ENCODE results near the gene GLT8D1. TPM values are rescaled to one million over a fixed set of nuclear protein-coding genes. Genes with fewer than 3 reads are reported as not detected.
A peak's percentile ranks its signal among the peaks of the same experiment; 100 is the strongest.

The GLT8D1 gene
- total and polyA plus RNA-seq, 2 donors (not counting 1 experiment from before 2014, with no cell fraction given), result 28.1 to 28.7 TPM

- intact Hi-C loops (cut with micrococcal nuclease), result loop anchor here (5.0 to 10.0 kb wide), 2 partner anchors 642 to 730 kb away; partner anchors contain the start of genes ABHD14A, ABHD14B and DCP1A
- TF ChIP-seq EZH2 (IDR thresholded peaks at IDR 0.05; ENCODE audit: borderline replicate concordance, insufficient read depth, low read depth, low read length, poor library complexity, severe bottlenecking), result no peak
- TF ChIP-seq CTCF (IDR thresholded peaks at IDR 0.05), result no peak
- Histone ChIP-seq H3K9me3 (ENCODE audit: control extremely low read depth in 1 of 3, control insufficient read depth in 2 of 3, insufficient read depth in 1 of 3, low read length in 2 of 3) (no peaks in the 10 kb centered on the region), H3K4me3 (ENCODE audit: control extremely low read depth in 1 of 5, extremely low read depth in 1 of 5, insufficient read depth in 1 of 5, low read depth in 2 of 5, low read length in 4 of 5) (peak overlapping the region; percentile 65 to 91 (median 79)), H3K4me2 (replicated peaks; ENCODE audit: low read depth, low read length, poor library complexity, severe bottlenecking) (peak overlapping the region; percentile 98), H3K36me3 (replicated peaks in 1 of 2; ENCODE audit: control extremely low read depth in 1 of 2, control insufficient read depth in 1 of 2, extremely low read depth in 1 of 2, insufficient read depth in 2 of 2, low read length in 1 of 2) (peaks cover 5 to 15% of the 10 kb centered on the region in 2 experiments), H3K79me2 (ENCODE audit: control insufficient read depth, insufficient read depth, low read length) (peaks cover 65% of the 10 kb centered on the region), H3K27ac (ENCODE audit: low read length in 2 of 2) (peak overlapping the region; percentile 59 to 95), H3K27me3 (replicated peaks in 1 of 4; ENCODE audit: control extremely low read depth in 1 of 4, control insufficient read depth in 3 of 4, insufficient read depth in 4 of 4, low read length in 3 of 4) (no peaks in the 10 kb centered on the region), H3K4me1 (ENCODE audit: control insufficient read depth in 2 of 2, insufficient read depth in 2 of 2, low read length in 2 of 2) (peaks cover 29 to 36% of the 10 kb centered on the region in 2 donors), H2AFZ (ENCODE audit: insufficient read depth, low read depth, low read length, poor library complexity, severe bottlenecking) (peak overlapping the region; percentile 98), H3K9ac (ENCODE audit: low read length) (peak overlapping the region; percentile 96), H4K20me1 (ENCODE audit: control insufficient read depth, insufficient read depth, low read length, poor library complexity, severe bottlenecking) (no peaks in the 10 kb centered on the region)
- peak overlapping the region; percentile 96 for H3K4me3 Mint-ChIP-seq
- no peaks in the 10 kb centered on the region for H3K9me3 Mint-ChIP-seq (ENCODE audit: insufficient read depth)
- ChIA-PET POLR2A (interaction anchor here (0.7 to 2.0 kb wide), 4 partner anchors 19 to 75 kb away, joined by 3 to 9 read pairs (median 6); partner anchors contain the start of genes GNL3, NEK4 and PBRM1), CTCF (no interaction called here)
- H3K27ac Mint-ChIP-seq, result peak overlapping the region; percentile 97
- DNase-seq (peak; percentile 40), ATAC-seq (ENCODE audit: low read depth) (no peak)
- H3K4me1 Mint-ChIP-seq, result peaks cover 36% of the 10 kb centered on the region
- no peaks in the 10 kb centered on the region for H3K27me3 Mint-ChIP-seq
- WGBS (ENCODE audit: insufficient coverage), result 8% methylated on average over 22 of the region's 22 CpGs
These were observed 767 bp downstream of the GLT8D1 start for GRCh38 chr3:52704611-52705437.

DNA sequence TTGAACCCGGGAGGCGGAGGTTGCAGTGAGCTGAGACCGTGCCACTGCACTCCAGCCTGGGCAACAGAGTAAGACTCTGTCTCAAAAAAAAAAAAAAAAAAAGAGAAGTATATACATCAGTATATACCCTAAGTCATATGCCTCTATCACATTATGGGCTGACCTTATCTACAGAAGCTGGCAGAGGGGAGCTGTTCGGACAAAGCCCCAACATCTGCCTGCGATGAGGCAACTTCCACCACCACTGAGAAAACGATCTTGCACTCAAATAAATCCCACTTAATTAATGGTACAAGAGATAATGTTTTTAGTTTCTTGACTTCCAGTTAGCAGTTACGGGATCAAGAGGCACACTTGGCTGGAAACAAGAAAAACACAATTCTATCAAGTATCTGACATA lies 2.2 kb downstream of the GLT8D1 start:
- no peak overlapping the region for H3K27ac ChIP-seq (ENCODE audit: low read length in 2 of 2)
- no peak for TF ChIP-seq EZH2 (IDR thresholded peaks at IDR 0.05; ENCODE audit: borderline replicate concordance, insufficient read depth, low read depth, low read length, poor library complexity, severe bottlenecking)
- no peak for TF ChIP-seq CTCF (IDR thresholded peaks at IDR 0.05)
- peaks cover 34% of the 10 kb centered on the region for H3K4me1 Mint-ChIP-seq
- ChIA-PET CTCF (no interaction called here), POLR2A (no interaction called here)
- H3K79me2 ChIP-seq (ENCODE audit: control insufficient read depth, insufficient read depth, low read length), result peaks cover 58% of the 10 kb centered on the region
- H3K4me2 ChIP-seq (replicated peaks; ENCODE audit: low read depth, low read length, poor library complexity, severe bottlenecking), result no peak overlapping the region
- H3K9me3 ChIP-seq (ENCODE audit: control extremely low read depth in 1 of 3, control insufficient read depth in 2 of 3, insufficient read depth in 1 of 3, low read length in 2 of 3), result no peaks in the 10 kb centered on the region
- no peak for ATAC-seq (ENCODE audit: low read depth)
- no peaks in the 10 kb centered on the region for H3K9me3 Mint-ChIP-seq (ENCODE audit: insufficient read depth)
- H3K27me3 ChIP-seq (replicated peaks in 1 of 4; ENCODE audit: control extremely low read depth in 1 of 4, control insufficient read depth in 3 of 4, insufficient read depth in 4 of 4, low read length in 3 of 4), result no peaks in the 10 kb centered on the region
- H3K27ac Mint-ChIP-seq, result no peak overlapping the region
- H3K4me3 ChIP-seq (ENCODE audit: control extremely low read depth in 1 of 5, extremely low read depth in 1 of 5, insufficient read depth in 1 of 5, low read depth in 2 of 5, low read length in 4 of 5), result no peak overlapping the region
- H3K9ac ChIP-seq (ENCODE audit: low read length), result no peak overlapping the region
- no peak for DNase-seq
- peaks cover 3 to 11% of the 10 kb centered on the region in 2 experiments for H3K36me3 ChIP-seq (replicated peaks in 1 of 2; ENCODE audit: control extremely low read depth in 1 of 2, control insufficient read depth in 1 of 2, extremely low read depth in 1 of 2, insufficient read depth in 2 of 2, low read length in 1 of 2)
- no peak overlapping the region for H3K4me3 Mint-ChIP-seq
- intact Hi-C loops (cut with micrococcal nuclease), result loop anchor here (10.0 kb wide), 1 partner anchor 729 kb away; the partner anchor contains the start of genes ABHD14A and ABHD14B
- WGBS (ENCODE audit: insufficient coverage), result no CpG with 5 or more reads among the region's 7 CpGs
- H2AFZ ChIP-seq (ENCODE audit: insufficient read depth, low read depth, low read length, poor library complexity, severe bottlenecking), result no peak overlapping the region
- H4K20me1 ChIP-seq (ENCODE audit: control insufficient read depth, insufficient read depth, low read length, poor library complexity, severe bottlenecking), result no peaks in the 10 kb centered on the region
- peaks cover 29 to 32% of the 10 kb centered on the region in 2 donors for H3K4me1 ChIP-seq (ENCODE audit: control insufficient read depth in 2 of 2, insufficient read depth in 2 of 2, low read length in 2 of 2)
- no peaks in the 10 kb centered on the region for H3K27me3 Mint-ChIP-seq
